ENCODE data around the gene COL8A1.
"Not testable (repeated sequence)": the region's sequence is repeated elsewhere in the genome, so short reads cannot be mapped to it uniquely, and the experiment has no call there.

COL8A1 gene

DNA sequence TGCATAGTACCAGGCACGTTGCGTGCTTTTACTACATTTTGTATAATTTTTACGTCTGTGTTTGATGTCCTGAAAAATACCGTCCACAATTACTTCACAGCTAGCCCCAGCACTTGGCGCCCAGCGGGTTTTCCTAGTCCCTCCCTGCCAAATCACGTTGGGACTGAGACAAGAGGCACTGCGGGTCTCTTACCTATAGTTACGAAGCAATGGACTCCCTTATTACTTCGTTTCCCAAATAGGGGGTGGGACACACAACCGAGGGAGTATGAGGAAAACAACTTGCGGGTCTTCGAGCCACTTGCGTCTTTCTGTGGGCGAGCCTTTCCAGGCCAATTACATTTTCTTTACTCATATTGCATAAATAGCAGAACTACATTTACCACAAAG lies 178.6 kb downstream of the COL8A1 start:
- DNase-seq: no peak

DNA sequence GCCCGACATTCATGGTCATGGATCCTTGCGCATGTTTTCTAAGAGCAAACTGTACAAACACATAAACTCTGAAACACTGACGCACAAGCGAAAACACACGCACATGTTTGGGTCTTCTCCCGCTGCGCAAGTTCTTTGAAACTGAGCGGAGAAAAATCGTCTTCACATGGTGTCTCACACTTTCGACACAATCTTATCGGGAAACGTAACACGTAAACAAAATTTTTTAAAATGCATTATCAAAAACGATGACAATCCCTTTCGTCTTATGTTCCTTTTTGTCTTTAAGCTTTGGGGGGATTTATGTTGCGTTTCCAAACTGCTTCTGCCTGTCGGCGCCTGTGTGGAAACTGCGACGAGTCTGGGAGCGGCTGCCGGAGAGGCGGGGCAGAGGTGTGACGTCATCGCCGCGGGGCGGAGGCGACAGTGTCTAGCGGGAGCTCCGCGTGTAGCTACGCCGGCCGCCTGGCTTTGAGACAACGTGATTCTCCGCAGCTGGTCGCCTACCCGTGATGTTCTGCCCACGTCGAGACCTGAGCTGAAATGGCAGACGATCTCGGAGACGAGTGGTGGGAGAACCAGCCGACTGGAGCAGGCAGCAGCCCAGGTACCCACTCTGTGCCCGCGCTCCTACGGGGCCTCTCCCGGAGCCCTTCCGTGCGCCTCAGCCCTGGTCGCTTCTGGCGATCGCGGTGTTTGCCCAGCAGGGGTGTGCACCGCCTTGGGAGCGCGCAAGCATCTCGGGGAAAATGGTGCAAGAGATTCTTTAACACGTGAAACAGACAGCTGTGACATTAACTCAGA lies 179.2 kb downstream of the COL8A1 start, which contains the start of gene CMSS1:
CMSS1 (plus strand) TSS at position 426 of the 804 bp plus-strand sequence.
- peak; percentile 89 for DNase-seq

DNA sequence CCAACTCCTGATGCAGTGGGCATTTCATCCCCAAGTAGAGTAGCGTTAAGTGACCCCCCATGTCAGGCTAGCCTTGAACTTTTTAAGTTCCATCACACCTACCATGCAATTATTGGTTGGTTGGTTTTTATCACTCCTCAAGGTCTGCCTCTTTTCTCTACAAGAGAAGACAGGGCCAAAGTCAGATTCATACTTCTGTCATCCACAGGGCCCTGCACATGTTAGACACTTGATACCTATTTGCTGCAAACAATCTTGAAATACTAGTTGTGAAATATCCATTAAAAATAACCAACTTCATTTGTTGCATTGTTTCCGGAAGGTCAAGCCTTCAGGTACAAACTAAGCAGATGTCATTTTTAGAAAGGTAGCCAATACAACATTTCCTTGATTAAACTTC lies 180.4 kb downstream of the COL8A1 start:
- no peak for DNase-seq

- DNase-seq: no peak
Observed at GRCh38 chr3:99823723-99824711, 185.6 kb downstream of the COL8A1 start.

GRCh38 chr3:99825004-99825640 lies 186.7 kb downstream of the COL8A1 start:
- no peak for DNase-seq

- DNase-seq: no peak
Observed at GRCh38 chr3:99829844-99830243, 191.4 kb downstream of the COL8A1 start.

GRCh38 chr3:99833617-99834205 lies 195.3 kb downstream of the COL8A1 start:
- DNase-seq: no peak

DNA sequence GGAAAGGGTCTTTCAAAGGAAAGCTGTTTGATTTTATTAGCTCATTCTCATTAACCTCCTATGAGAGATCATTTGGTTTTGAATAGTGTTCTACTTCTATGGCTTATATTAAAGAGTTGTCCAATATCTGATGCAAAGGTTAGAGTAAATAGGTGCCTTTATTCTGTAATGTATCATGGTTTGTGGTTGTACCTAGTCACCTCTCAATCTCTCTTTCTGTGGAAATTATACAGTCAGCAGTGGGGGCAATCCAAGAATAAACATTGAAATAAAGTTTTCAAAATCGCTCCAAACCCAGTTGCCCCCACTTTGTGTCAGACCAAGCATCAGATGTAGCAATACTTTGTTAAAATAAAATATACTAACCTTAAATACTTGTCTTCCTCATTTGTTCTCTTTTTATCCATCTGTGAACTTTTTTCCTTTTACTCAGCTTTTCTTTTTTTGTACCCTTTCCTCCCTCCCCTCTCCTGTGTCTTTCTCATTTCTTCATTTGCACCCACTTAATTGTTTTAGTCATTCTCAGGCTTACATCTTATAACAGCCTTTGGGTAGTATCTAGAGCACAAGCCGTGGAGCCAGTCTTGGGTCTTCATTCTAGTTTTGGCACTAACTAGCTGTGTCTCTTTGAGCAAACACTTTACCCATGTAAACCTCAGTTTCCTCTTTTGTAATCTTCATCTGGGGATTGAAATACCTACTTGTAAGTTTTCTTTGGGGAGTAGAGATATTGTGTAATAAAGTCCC lies 196.0 kb downstream of the COL8A1 start:
- DNase-seq: no peak

DNA sequence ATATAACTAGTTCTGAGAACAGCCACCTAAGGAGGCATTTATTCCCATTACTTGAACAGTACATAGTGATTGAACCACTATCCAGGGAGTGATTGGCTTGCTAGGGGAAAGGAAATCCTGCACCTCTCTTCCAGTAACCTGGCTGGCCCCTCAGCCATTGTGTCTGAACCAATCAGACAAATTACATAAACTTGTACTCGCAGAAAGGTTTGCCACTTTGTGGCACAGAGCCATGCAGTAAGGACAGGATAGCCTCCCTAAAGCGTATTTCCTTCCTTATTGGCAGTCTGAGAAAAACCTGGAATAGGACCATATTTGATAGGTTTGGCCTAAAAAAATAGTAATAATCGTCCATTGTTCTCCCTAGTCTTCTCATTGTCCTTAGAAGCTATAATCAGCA lies 198.3 kb downstream of the COL8A1 start:
- DNase-seq: no peak

DNA sequence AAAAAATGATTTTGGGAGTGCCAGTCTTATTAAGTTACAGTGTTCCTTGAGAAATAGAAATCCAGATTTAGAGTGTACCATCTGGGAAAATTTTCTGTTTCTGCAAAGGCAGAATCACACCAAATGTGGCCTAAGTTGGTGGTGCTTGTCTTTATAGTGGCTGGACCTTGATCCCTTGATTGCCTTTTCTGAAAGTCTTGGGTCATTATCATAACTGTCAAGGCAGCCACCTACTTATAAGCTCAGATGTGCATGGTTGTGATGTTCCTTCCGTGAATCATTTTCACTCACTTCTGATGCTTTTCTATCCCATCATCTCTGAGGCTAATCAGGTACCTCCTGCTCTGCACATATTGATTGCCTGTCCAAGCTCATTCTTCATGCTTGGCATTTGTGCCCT lies 199.3 kb downstream of the COL8A1 start:
- no peak for DNase-seq

DNA sequence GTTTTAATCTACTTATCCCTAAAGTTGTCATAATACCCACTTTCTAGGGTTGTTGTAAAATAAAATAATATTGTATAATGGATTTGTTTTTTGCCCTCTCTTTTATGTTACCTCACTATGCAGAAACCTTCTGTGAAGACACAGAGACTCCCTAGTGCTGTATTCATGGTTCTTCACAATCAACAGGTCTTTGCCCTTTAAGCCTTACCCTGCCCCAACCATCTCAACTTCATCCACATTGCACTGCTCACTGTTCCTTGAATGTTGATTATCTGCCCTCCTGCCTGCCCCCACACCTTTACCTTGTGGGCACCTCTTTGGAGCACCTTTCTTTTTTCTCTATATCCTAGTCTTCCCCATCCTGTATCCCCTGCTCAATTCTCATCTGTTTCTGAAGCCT lies 200.4 kb downstream of the COL8A1 start:
- no peak for DNase-seq

DNA sequence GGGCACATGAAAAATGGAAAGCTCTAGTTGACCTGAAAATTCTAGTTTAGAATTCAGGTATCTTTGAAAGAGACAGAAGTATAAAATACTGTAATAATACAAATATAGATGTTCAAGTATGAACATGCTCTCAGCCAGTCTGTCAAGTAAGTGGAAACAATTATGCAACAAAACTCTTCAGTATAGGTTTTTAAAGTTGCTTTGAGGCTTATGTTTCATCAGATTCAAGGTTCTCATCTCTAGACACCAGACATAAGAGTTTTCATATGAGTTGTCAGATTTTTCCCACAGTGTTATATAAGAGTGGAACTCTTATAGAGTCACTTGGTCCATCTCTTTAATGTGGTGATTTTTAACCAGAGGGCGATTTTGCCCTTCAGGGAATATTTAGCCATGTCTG lies 201.2 kb downstream of the COL8A1 start:
- no peak for DNase-seq

- not testable (repeated sequence) for DNase-seq
Observed at GRCh38 chr3:99841949-99842348, 203.6 kb downstream of the COL8A1 start.

- DNase-seq: peak; percentile 58
Observed at GRCh38 chr3:99842826-99843589, 204.6 kb downstream of the COL8A1 start.

GRCh38 chr3:99843590-99844258 lies 205.3 kb downstream of the COL8A1 start:
- no peak for DNase-seq

GRCh38 chr3:99845331-99845730 lies 206.9 kb downstream of the COL8A1 start:
- no peak for DNase-seq

- DNase-seq: no peak
Observed at GRCh38 chr3:99845999-99846398, 207.6 kb downstream of the COL8A1 start.

DNA sequence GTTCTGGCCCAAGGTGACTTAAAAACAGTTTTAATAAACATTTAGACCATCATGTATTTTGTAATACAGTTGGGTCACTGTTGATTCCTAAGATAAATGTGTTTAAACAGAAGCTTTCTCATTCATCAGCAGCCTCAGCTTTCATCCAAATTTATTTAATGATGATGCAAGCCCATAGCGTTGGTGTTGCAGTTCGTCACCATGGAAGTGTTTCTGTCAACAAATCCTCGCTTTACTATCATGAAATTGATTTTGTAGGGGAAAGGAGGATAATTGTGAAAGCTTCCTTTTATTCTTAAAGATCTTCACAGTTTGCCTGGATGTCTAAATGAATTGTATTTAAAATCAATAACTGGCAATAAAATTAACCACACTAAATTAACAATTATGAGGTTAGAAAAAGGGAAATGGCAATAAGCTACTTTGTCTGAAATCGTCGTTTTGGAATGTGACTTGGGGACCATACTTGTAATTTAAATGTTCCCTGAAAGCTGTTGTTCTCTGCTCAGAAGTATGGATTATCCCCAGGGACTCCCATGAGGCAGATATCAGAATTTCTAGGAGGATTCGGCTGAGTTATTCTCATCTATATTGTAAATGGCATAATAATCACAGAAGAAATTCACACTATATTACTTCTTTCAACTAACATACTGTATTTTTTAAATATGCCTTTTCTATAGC lies 208.2 kb downstream of the COL8A1 start:
- no peak for DNase-seq

GRCh38 chr3:99848433-99848832 lies 210.0 kb downstream of the COL8A1 start:
- DNase-seq: no peak

Measured in NCI-H1105 treated with DMSO at 0.1 percent for 48 hours (cell line).